Right lobe of liver (tissue), 4 donors: Measurements from ENCODE around the gene MMP15.

Experiments
- CTCF ChIP-seq, 4 donors: fragments of 200-600 bp in 3 of 4; fragments of 450-650 bp in 1 of 4; IDR thresholded peaks; one replicate each; pipeline versions ENCODE4 v1.5.1 to v1.8.0; 2016 to 2022; ENCODE audit warnings: antibody characterized with exemption in 4 of 4, mild to moderate bottlenecking in 2 of 4
- POLR2A ChIP-seq: fragments of 450-650 bp; IDR thresholded peaks from one replicate; pipeline ENCODE4 v1.6.1; 2017; ENCODE audit warnings: antibody characterized with exemption, mild to moderate bottlenecking
- donor health status: DM: no; HTN: no; CAD: no.
- donor health status: DM: no; HTN: no; CAD: no.
- donor health status: DM: no; HTN: yes; CAD: no.

- TF ChIP-seq POLR2A (no peak), CTCF (IDR thresholded peaks at IDR 0.05) (peak in 2 of 4 donors; percentile 11 to 17)
Observed at GRCh38 chr16:58031016-58031800, 5.7 kb downstream of the MMP15 start.
